Breast epithelium (tissue), 4 donors: Measurements from ENCODE around the gene EML2. TPM values are rescaled to one million over a fixed set of nuclear protein-coding genes. Genes with fewer than 3 reads are reported as not detected.
A peak's percentile ranks its signal among the peaks of the same experiment; 100 is the strongest.

Experiments
- DNase-seq, 2 donors: peaks; one replicate each; pipeline ENCODE4 v3.0.0-alpha.2; 2019; ENCODE audit warnings: low spot score in 2 of 2
- H3K27ac ChIP-seq, 2 donors: fragments of 200-600 bp; sonication (generic) in 1 of 2; one replicate each; pipeline ENCODE4 v1.5.1; 2016 to 2019; ENCODE audit warnings: mild to moderate bottlenecking in 1 of 2
- H3K27me3 ChIP-seq, 2 donors: fragments of 200-600 bp; sonication (generic) in 1 of 2; one replicate each; pipeline versions ENCODE4 v1.5.1 to v1.6.0; 2017 to 2019; ENCODE audit warnings: control low read depth in 1 of 2, mild to moderate bottlenecking in 1 of 2
- H3K36me3 ChIP-seq: fragments of 200-600 bp; one replicate; pipeline ENCODE4 v1.5.1; 2019
- H3K4me1 ChIP-seq, 2 donors: fragments of 200-600 bp; sonication (generic); one replicate each; pipeline ENCODE4 v1.5.1; 2016 to 2019; ENCODE audit warnings: control low read depth in 1 of 2
- H3K4me3 ChIP-seq, 3 donors: fragments of 200-600 bp; sonication (generic); 1 replicate in 2 of 3; 2 replicates in 1 of 3; pipeline ENCODE4 v1.5.1; 2016 to 2019; ENCODE audit warnings: mild to moderate bottlenecking in 3 of 3, moderate library complexity in 2 of 3
- H3K9me3 ChIP-seq, 2 donors: fragments of 200-600 bp; sonication (generic) in 1 of 2; one replicate each; pipeline ENCODE4 v1.5.1; 2016 to 2019; ENCODE audit warnings: control low read depth in 1 of 2
- CTCF ChIP-seq, 3 donors: fragments of 450-650 bp; IDR thresholded peaks; one replicate each; pipeline ENCODE4 v1.5.1; 2016 to 2017; ENCODE audit warnings: antibody characterized with exemption in 3 of 3, mild to moderate bottlenecking in 3 of 3, moderate library complexity in 3 of 3
- POLR2A ChIP-seq: fragments of 450-650 bp; IDR thresholded peaks from one replicate; pipeline ENCODE4 v1.6.1; 2016; ENCODE audit warnings: antibody characterized with exemption, mild to moderate bottlenecking, moderate library complexity
- POLR2AphosphoS5 ChIP-seq, 3 donors: sonication (generic); formaldehyde crosslinking; IDR thresholded peaks; one replicate each; pipeline ENCODE4 v1.6.1; 2017; ENCODE audit warnings: antibody characterized with exemption in 3 of 3
- intact Hi-C: fragments of 100-400 bp; cut with DNase I; formaldehyde crosslinking; loops from one replicate; pipeline ENCODE4 v1.15.1; 2023; ENCODE audit warnings: low total_unique reads
- total RNA-seq, 3 donors: library from RNA; depleted of rRNA; stranded (reverse); fragments of >200 nt; gene quantifications; one replicate each; pipeline ENCODE4 v1.1.0, GENCODE V29; 2016

The EML2 gene
- total RNA-seq, 3 donors from 2014 or later = 27.7 to 42.0 (median 32.4) TPM

- intact Hi-C loops = loop anchor here (10.0 kb wide), 1 partner anchor 113 kb away; no protein-coding TSS in a partner anchor
- Histone ChIP-seq H3K4me1 (peaks cover 0 to 15% of the 10 kb centered on the region in 2 donors), H3K27ac (peak overlapping the region; percentile 60 to 73), H3K9me3 (no peaks in the 10 kb centered on the region), H3K4me3 (peak overlapping the region in 2 of 3 donors; percentile 79 to 93), H3K36me3 (no peaks in the 10 kb centered on the region), H3K27me3 (no peaks in the 10 kb centered on the region)
- DNase-seq = no peak
- no peak for TF ChIP-seq POLR2AphosphoS5 (IDR thresholded peaks at IDR 0.05)
- TF ChIP-seq CTCF (IDR thresholded peaks at IDR 0.05) = no peak
- no peak for TF ChIP-seq POLR2A
Measured at GRCh38 chr19:45637890-45638667, 1.1 kb downstream of the EML2 start.

- TF ChIP-seq POLR2A (no peak), CTCF (IDR thresholded peaks at IDR 0.05) (no peak), POLR2AphosphoS5 (IDR thresholded peaks at IDR 0.05) (no peak)
- no peak for DNase-seq
- peaks cover 0 to 10% of the 10 kb centered on the region in 2 donors for H3K4me1 ChIP-seq
- H3K36me3 ChIP-seq = no peaks in the 10 kb centered on the region
- H3K9me3 ChIP-seq = no peaks in the 10 kb centered on the region
- intact Hi-C loops = loop anchor here (10.0 kb wide), 1 partner anchor 112 kb away; no protein-coding TSS in a partner anchor
- no peak overlapping the region for H3K4me3 ChIP-seq
- peak overlapping the region in 1 of 2 donors; percentile 27 for H3K27ac ChIP-seq
- no peaks in the 10 kb centered on the region for H3K27me3 ChIP-seq
Measured at GRCh38 chr19:45636902-45637301, 2.3 kb downstream of the EML2 start.

- peaks cover 0 to 9% of the 10 kb centered on the region in 2 donors for H3K4me1 ChIP-seq
- H3K36me3 ChIP-seq = no peaks in the 10 kb centered on the region
- intact Hi-C loops = loop anchor here (10.0 kb wide), 1 partner anchor 111 kb away; no protein-coding TSS in a partner anchor
- H3K27ac ChIP-seq = peak overlapping the region in 1 of 2 donors; percentile 27
- no peaks in the 10 kb centered on the region for H3K27me3 ChIP-seq
- no peak for DNase-seq
- H3K4me3 ChIP-seq = no peak overlapping the region
- H3K9me3 ChIP-seq = no peaks in the 10 kb centered on the region
- no peak for TF ChIP-seq POLR2A
- TF ChIP-seq POLR2AphosphoS5 (IDR thresholded peaks at IDR 0.05) = no peak
- no peak for TF ChIP-seq CTCF (IDR thresholded peaks at IDR 0.05)
Measured at GRCh38 chr19:45636275-45636674, 2.9 kb downstream of the EML2 start.

- TF ChIP-seq CTCF (IDR thresholded peaks at IDR 0.05) (no peak), POLR2A (no peak), POLR2AphosphoS5 (IDR thresholded peaks at IDR 0.05) (peak in 1 of 3 donors; percentile 19)
- Histone ChIP-seq H3K27me3 (no peaks in the 10 kb centered on the region), H3K9me3 (no peaks in the 10 kb centered on the region), H3K4me3 (no peak overlapping the region), H3K27ac (peak overlapping the region; percentile 3 to 72), H3K4me1 (no peaks in the 10 kb centered on the region), H3K36me3 (no peaks in the 10 kb centered on the region)
- intact Hi-C loops = loop anchor here (10.0 kb wide), 1 partner anchor 108 kb away; no protein-coding TSS in a partner anchor
- DNase-seq = peak; percentile 68 to 71
Measured at GRCh38 chr19:45632468-45633196, 6.6 kb downstream of the EML2 start.
